Stimulated activated CD8-positive, alpha-beta memory T cell treated with anti-CD3 and anti-CD28 coated beads, Interleukin-12 subunit alpha, Interleukin-12 subunit beta, amount 100 ng/mL, for 24 hours (primary cell): ENCODE results near the gene KLK14.
A peak's percentile ranks its signal among the peaks of the same experiment; 100 is the strongest.

ENCODE experiments used
- DNase-seq: peaks from one replicate; pipeline ENCODE4 v3.0.0-alpha.2; 2020; ENCODE audit errors: extremely low read depth

Gene KLK14

DNA sequence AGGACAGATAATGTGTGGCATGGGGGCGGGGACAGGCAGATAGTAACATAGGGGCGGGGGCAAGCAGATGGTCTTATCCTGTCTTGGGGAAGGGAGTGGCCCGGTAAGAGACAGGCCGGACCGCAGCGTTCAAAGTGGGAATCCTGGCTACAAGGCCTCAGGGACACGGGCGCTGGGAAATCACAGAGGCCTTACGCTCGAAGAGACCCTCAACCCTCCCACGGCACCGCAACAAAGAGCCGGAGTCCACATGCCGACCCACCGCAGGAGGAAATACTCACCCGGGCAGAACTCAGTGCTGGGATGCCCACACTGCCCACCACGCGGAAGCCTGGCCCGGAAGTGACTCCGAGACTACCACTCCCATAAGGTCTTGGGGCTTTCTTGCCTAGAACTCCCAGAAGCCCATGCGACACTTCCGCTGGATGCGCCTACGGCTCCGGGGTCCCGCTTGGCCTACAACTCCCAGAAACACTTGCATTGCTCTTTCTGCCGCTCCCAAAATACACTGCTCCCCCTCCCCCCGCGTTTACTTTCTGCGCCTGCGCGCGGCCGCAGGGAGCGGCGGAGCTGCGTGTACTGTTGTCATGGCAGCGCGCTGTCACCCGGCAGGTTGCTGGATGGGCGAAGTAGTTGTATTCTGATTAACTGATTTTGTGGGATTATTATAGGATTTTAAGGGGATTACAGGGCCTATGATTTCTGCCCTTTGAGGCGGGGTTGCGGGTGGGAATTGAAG, 25.5 kb upstream of the KLK14 start, which contains the start of gene CTU1:
Gene CTU1 (minus strand): TSS at position 344 of the 739 bp plus-strand sequence. CDS start 3,840 bp downstream, outside the sequence.
- DNase-seq, result peak; percentile 96

DNA sequence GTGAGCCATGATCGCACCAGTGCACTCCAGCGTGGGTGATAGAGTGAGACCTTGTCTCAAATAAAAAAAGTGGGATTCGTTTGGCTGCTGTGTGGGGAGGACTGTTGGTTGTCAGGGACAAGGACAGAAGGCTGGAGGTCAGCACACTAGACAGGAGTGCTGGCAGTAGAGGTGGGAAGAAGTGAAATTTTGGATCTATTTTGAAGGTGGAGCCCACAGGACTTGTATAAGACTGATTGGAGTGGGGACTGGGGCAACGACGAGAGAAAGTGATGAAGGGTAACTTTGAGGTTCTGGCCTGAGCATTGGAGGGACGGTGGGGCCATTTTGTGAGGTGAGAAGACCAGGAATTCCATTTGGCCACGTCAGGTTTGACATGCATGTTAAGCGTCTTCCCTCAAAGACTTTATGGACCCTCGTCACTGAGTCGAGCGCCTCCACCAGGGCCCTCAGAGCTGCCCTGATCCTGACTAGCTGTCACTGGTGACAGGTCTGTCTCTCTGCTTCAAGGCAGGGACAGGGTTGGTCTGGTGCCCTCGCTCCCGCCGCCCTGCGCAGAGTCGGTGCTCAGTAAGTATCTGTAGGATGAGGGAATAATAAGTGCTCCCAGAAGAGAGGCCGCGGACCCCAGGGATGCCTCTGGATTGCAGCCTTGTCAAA, 24.8 kb upstream of the KLK14 start:
- DNase-seq, result no peak

DNA sequence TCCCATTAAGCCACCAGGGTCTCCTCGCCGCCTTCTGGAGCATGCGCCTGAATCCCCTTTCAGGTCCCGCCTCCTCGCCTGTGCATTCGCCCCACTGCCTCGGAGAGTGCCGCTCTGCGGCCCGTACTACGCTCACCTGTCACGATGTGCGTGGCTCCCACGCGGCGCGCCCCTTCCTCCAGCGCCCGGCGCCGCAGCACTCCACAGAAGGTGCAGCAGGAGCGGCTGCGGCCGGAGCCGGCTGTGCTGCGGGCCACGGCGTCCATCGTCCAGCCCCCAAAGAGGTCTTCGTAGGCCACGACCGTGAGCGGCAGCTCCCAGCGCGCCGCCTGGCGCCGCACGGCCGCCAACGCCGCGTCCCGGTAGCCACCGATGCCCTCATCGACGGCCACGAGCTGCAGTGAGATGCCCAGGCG, 21.2 kb upstream of the KLK14 start:
- no peak for DNase-seq

DNA sequence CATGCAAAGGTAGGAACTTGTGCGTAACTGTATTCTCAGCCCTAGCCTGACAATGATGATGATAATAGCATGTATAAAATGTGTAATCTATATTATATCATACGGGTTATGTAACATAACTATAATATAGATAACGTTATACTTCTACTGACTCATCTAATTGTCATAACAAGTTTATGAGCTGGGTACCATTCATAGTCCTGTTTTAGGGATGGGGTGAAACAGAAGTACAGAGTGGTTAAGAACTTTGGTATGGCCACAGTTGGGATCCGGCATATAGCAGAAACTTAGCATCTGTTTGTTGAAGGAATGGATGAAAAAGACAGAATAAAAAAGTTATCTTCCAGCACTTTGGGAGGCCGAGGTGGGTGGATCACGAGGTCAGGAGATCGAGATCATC, 20.3 kb upstream of the KLK14 start:
- DNase-seq, result no peak

DNA sequence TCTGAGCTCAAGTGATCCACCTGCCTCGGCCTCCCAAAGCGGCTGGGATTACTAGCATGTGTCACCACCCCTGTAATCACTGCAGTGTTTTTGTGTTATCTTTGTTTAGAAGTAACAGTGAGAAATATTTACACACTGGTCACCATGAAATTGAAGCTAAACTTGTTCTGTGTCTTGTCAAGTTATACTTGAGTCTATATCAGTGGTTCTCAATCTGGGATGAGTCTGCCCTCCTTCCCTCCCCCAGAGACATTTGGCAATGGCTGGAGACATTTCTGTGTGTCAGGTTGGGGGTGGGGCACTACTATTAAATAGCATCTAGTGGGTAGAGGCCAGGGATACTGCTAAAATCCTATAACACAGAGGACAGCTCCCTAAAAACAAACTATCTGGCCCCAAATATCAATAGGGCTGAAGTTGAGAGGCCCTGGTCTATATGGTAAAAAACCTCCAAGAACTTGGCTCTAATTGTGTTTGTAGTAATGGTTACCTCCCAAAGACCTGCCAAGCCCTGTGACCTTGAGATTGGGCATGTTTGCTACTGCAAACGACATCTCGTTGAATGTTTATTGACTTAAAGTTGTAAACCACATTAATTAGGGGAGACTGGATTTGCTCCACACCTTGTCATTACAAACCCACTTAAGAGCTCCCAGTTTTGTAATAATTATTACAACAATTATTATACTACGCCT, 18.6 kb upstream of the KLK14 start:
- no peak for DNase-seq

DNA sequence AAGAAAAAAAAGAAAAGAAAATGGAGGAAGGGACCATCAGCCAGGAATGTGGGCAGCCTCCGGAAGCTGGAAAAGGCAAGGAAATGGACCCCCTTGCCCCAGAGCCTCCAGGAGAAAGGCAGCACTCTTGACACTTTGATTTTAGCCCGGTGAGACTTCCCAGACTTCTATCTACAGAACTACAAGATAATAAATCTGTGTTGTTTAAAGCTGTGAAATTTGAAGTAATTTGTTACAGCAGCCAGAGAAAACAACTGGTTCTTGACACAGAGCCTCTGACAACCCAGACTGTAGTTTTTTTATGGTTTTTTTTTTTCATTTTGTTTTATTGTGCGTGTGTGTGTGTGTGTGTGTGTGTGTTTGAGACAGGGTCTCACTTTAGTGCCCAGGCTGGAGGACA, 17.9 kb upstream of the KLK14 start:
- no peak for DNase-seq

DNA sequence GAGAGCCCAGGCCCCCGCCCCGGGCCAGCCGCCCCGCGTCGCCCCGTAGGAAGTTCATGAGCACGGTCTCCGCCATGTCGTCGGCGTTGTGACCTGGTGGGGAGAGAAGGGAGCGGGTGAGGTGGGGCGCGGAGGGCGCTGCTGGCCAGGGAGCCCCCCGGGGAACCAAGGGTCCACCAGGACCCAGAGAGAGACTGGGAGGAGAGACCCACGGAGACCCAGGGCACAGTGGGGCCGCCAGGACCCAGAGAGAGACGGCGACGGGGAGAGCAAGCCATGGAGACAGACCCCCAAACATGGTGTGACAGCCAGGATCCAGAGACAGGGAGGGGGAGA, 16.3 kb upstream of the KLK14 start:
- no peak for DNase-seq

DNA sequence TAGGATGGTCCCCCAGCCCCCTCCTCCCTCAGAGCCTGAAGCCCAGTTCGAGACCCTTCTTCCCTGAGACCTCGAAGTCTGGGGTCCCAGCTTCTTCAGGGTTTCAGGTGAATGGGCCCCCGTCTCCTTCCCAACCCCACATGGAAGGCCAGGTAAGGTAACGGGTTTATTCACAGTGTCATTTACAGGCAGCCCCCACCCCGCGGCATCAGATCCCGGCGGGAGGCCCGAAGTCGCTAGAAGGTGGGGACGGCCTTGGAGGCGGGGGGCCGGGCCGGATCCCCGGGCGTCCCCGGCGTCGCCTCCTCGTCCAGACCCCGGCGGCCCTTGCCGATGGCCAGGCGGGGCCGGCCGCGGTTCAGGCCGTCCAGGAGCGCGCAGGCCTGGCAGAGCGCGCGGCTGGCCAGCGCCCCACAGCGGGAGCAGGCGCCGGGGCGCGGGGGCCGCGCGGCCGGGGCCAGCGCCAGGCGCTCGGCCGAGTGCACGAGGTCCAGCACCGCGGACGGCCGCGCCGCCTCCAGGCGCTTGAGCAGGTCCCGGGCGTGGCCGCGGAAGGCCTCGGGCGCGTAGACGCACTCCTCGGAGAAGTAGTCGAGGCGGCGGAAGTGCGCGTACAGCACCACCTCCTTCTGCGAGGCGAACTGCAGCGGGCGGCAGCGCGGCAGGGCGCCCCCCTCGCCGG, 15.8 kb upstream of the KLK14 start:
- no peak for DNase-seq

DNA sequence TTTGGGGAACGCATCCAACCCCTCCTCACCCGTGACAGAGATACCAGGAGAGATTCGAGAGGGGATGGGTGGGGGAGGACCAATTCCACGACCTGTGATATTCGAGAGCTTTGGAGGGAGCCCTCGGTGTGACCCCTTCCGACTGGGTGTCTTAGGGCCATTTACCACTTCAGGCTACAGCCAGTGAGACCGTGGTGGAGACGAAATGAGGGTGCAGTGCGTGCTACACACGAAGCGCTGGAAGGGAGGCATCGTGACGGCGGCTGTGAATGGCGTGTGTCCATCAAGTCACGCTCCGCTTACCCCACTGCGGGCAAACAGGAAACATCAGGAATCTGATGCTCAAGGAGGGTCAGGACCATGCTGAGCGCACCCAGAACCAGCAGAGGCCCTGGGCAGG, 15.1 kb upstream of the KLK14 start:
- DNase-seq, result no peak

DNA sequence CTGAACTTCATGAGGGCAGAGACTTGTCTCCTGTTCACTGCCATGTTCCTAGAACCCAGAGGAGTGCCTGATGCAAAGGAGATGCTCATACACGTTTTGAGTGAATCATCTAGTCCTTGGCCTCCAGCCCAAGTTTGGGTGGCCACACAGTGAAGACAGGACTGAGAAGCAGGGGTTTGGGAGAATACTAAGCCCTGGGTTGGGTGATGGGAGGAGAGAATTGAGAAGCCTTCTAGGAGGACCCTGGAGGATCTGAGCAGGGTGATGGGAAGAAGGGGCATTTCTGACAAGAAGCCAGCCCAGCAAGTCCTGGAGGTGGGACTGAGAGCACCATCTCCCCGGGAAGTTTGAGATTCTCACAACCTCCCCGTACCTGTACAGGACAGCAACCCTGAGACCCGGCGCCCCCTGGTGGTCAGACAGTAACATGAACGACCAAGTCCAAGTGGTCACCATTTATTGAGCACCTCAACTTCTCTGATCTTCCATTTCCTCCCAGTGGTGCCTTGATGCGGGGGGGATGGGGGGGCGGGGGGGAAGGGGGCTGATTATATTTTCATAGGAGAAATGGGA, 14.6 kb upstream of the KLK14 start:
- DNase-seq, result peak; percentile 31

DNA sequence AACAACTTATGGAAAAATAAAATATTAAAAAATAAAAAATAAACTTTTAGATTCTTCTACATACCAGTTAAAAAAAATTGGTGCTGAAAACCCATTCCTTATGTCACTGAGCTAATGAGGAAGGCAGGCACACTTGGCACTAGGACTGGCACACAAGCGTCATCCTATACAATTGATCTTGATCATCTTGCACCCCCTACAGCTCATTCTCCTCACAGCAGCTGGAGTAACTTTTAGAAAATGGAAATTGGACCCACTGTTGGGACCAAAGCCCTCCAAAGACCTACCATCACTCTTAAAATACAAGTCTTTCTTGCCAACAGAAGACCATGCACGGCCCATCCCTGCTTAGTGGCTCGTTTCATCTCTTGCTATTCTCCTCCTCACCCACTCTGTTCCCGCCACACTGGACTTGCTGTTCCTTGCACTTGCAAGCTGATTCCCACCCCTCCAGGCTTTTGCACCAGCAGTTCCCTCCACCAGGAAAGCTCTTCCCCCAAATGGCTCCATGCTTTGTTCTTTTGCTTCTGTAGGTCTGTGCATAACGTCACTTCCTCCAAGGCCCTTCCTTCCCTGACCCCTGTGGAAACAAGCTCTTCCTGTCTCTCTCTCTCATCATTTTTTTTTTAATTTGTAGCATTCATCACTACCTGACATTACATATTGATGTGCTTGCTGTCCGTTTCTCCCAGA, 13.9 kb upstream of the KLK14 start:
- no peak for DNase-seq

DNA sequence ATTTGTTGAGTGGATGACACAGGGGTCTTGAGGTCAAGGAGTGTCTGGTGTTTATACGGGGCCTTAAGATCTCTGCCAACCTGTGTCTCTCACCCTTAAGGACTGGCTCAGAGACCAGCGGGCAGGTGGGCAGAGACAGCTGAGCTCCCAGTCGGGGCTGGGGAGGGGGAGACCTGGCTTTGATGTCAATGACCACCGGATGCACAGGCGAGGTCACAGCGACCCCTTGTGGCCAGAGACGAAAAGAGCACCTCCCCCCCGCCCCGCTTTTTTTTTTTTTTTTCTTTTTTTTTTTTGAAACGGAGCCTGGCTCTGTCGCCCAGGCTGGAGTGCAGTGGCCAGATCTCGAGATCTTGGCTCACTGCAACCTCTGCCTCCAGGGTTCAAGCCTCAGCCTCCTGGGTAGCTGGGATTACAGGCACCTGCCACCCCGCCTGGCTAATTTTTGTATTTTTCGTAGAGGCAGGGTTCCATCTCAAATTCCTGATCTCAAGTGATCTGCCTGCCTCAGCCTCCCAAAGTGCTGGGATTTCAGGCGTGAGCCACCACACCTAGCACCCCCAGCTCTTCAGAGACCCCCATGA, 12.1 kb upstream of the KLK14 start:
- no peak for DNase-seq

DNA sequence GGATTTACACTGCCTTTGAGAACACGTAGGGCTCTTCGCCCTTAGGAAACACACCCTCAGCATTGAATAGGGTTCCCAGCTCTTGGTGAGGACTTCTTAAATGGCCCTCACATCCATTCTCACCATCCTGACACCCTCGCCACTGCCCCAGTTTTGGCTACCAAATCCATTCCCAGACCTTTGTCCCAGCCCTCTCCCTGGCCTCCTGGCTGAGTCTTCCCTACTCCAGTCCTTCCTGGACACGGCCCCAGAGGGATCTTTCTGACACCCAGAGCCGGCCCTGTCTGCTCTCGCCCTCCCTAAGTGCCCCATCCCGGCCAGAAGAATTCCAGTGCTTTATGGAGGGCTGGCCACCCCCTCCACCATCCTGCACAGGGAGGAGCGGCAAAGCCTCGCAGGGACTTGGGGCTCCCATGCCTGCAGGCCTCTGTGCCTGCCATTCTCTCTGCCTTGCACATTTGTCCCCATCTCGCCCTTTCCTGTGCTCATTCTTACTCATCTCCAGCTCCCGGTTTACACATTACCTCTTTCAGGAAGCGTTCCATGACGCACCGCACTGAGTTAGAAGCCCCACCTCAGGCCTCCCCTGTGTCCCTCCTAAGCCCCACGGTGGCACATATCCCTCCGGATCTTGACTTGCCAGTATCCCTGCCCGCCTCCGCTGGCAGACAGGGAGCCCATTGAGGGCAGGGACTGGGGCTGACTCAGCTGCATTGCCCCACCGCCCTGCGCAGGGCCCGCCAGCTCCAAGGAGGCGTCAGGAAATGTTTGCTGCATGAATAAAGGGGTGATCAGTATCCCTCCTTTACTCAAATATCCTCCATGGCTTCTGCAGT, 11.0 kb upstream of the KLK14 start:
- DNase-seq, result no peak

DNA sequence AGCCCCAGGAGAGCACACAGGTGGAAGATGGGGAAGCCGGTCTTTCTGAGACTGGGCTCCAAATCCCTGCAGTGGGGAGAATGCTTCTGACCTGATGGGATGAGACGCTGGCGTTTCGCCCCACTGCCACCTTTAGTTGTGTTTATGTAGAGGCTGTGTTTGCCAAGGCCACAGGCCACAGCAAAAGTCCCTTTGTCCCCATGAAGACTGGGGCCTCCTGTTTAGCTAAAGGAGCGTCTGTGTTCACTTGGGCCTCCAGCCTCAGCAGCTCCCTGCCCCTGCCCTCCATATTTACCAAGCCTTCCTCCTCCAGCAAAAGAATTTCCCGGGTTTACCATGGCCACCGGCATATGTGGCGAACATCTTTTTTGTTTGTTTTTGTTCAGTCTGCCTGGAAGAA, 10.4 kb upstream of the KLK14 start:
- no peak for DNase-seq

DNA sequence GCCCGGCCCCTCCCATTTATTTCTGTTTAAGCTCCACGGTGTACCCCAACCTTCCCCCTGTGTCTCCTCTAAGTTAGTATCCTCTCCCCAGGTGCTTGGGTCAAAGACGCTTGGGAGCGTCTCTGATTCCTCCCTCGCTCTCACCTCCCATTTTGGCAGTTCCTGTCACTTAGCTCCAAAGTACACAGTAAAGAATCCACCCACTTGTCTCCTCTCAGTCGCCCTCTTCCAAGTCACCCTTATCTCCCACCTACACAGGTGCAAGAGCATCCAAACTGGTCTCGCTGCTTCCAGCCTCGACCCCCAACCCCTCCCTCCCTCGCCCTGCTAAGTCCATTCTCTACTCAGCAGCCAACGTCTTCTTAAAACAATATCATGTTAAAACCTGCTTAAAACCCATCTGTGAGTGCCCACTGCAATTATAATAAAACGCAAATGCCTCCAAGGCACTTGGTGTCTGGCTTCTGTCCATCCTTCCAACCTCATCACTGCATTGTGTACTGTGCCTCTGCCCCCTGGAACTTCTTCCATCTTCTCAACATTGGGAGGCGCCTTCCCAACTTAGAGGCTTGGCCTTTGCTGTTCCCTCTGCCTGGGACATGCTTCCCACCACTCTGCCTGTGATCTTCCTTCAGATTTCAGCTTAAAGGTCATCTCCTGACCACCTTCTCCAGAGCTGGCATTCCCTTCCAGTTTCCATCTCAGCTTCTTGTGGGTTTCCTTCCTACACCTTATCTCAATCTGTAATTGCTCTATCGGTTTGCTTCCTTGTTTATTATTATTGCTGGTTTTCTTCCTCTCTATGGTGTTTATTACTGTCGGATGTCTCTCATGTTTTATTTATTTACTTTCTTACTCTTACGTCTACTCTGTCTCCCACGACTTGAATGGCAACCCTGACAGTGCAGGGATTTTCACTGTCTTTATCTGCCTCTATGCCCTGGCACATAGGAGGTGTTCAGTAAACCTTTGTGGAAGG, 9.5 kb upstream of the KLK14 start:
- DNase-seq, result no peak

DNA sequence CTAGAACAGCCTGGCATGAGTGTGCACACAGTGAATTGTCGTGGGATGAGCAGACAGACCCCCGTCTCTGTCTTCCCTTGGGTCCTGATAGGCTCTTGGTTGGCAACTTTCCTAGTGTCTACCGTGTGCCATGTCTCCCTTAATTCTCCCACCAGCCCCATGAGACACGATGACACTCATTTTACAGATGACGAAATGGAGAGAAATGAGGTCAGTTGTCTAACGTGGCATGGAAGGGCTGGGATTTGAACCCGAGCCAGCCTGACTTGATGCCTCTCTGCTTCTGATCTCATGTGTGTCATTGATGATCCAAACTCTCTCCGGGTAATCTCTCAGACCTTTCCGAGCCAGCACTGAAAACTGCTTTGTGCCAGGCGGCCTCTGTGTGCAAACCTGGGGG, 8.4 kb upstream of the KLK14 start:
- no peak for DNase-seq

DNA sequence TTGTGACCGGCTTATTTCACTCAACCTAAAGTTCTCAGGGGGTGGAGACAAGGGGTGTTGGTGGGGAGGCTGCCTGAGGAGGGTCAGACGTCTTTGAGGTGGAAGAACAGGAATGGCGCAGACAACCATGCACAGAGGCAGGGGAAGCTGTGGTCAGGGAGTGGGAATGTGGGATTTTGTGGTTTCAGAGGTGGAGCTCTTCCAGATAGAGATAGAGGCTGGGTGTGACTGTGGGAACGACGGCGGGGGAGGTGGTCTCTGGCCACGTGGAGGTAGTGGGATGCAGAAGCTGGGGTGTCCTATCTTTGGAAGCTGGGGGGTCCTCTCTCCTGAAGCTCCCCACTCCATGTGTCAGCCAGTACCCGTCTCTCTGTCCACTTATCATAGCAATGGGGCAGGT, 7.8 kb upstream of the KLK14 start:
- no peak for DNase-seq

DNA sequence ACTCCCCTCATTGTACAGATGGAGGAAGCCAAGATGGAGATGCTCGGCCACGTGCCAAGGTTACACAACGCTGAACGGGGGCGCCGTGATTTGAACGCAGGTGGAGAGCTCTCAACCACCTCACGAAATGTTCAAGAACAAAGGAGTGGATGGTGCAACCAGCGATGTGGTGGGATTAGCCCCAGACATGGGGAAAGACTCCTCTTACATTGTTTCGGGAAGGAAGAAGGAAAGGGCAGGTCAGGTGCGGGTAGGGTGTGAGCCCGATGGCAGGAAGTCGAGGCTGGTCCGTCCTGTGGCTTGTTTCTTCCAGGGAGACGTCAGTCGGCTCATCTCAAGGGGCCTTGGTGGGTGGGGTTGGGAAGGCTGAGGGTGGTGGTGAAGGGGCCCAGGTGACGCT, 7.1 kb upstream of the KLK14 start:
- no peak for DNase-seq
